ENCODE measurements around the gene TUBGCP5.

DNA sequence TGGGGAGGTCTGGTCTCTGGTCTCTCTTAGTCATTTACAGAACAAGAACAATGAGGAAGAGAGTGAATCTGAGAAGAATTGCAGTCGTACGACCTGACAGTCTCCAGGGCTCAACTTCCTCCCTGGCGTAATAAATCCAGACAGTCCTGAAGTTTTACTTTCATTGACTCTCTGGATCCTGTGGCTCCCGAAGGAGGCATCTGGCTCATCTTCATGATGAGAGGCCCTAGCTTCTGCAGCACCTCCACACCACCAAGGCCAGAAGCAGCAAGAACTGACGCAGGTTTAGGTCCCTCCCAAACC is 47.4 kb downstream of the TUBGCP5 start:
- no peak for TF ChIP-seq EZH2 (IDR thresholded peaks at IDR 0.05; ENCODE audit: low read depth)
- TF ChIP-seq, protein P1, sequence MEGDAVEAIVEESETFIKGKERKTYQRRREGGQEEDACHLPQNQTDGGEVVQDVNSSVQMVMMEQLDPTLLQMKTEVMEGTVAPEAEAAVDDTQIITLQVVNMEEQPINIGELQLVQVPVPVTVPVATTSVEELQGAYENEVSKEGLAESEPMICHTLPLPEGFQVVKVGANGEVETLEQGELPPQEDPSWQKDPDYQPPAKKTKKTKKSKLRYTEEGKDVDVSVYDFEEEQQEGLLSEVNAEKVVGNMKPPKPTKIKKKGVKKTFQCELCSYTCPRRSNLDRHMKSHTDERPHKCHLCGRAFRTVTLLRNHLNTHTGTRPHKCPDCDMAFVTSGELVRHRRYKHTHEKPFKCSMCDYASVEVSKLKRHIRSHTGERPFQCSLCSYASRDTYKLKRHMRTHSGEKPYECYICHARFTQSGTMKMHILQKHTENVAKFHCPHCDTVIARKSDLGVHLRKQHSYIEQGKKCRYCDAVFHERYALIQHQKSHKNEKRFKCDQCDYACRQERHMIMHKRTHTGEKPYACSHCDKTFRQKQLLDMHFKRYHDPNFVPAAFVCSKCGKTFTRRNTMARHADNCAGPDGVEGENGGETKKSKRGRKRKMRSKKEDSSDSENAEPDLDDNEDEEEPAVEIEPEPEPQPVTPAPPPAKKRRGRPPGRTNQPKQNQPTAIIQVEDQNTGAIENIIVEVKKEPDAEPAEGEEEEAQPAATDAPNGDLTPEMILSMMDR (conservative IDR thresholded peaks at IDR 0.05), result no peak
